Measurements from ENCODE around the gene PAAF1.
"Not testable (repeated sequence)": the region's sequence is repeated elsewhere in the genome, so short reads cannot be mapped to it uniquely, and the experiment has no call there.

The PAAF1 gene

GRCh38 chr11:73883856-73884255, 7.1 kb downstream of the PAAF1 start:
- DNase-seq (ENCODE audit: low read depth in 2 of 2) = no peak

DNA sequence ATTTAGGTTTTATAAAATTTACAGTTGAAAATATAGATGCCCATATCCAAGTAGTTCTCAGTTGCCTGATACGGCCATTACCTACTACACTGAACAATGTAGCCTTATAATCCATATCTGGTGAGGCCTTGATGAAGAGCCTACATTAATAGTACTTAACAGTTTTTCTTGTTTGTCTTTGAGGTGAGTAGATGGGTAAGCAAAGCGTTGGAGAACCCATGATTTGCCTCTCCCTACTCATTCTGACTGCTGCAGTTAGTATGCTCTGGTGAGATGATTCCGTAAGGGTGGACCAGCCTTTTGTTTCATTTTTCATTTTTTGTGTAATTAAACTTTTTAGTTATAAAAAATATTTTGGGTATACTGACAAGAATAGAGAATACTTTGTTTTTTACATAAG, 11.4 kb downstream of the PAAF1 start:
- DNase-seq (ENCODE audit: low read depth in 2 of 2) = no peak

DNA sequence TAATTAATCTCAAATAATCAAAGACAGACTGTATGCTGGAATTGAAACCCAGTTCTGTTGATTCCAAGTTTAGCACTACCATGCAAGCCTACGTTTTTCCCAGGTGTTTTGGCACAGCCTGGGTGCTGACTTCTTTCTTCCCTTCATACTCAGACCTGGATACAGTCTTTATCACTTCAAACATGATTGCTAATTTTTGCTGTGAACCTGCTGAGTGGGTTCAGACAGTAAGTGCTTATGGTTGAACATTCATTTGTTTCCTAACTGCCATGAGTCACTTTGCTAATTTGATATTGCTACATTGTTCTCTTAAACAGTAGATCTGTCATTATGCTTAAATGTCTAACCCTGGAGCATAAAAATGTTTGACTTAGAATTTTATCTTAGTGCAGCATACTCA, 12.2 kb downstream of the PAAF1 start:
- no peak for DNase-seq (ENCODE audit: low read depth in 2 of 2)

DNA sequence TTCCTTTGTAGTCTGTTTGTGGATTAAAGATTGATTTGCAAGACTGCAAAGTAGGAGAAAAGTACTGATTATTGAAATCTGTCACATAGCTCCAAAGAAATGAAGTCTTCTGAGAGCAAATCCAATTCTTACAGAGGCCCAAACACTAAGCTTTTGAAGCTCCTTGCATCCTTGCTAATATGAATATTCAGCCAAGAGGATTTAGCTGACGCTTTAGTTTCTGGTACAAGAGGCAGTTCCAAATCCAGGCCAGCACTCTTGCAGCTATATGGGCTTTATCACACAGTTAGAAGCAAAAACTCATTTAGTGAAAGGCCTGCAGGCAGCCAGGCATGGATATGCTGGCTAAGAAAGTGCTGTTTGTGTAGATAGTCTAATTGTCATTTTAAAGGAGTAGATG, 12.7 kb downstream of the PAAF1 start:
- no peak for DNase-seq (ENCODE audit: low read depth in 2 of 2)

- DNase-seq (ENCODE audit: low read depth in 2 of 2) = no peak
Measured at GRCh38 chr11:73893041-73893440, 16.2 kb downstream of the PAAF1 start.

- no peak for DNase-seq (ENCODE audit: low read depth in 2 of 2)
Measured at GRCh38 chr11:73894725-73895335, 18.0 kb downstream of the PAAF1 start.

- no peak for DNase-seq (ENCODE audit: low read depth in 2 of 2)
Measured at GRCh38 chr11:73902303-73902702, 25.5 kb downstream of the PAAF1 start.

DNA sequence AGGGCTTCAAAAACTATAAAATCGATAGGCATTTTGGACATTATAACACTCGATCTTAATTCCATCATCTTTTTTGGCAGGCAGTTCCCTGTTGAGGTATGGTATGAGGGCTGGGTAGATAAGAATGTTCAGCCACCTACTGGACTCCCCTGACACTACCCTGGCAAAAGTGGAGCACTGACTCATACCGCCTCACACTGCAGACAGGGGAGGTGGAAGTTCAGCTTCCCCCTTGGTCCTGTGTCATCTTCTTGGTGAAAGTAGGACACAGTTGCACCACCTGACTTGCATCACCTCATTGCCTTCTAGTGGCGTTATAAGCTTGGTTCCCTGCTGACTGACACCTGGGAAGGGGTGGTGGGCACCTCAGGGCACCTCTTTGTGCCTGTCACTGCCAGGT, 30.4 kb downstream of the PAAF1 start:
- no peak for DNase-seq (ENCODE audit: low read depth in 2 of 2)

- no peak for DNase-seq (ENCODE audit: low read depth in 2 of 2)
Measured at GRCh38 chr11:73912026-73912425, 35.2 kb downstream of the PAAF1 start.

DNA sequence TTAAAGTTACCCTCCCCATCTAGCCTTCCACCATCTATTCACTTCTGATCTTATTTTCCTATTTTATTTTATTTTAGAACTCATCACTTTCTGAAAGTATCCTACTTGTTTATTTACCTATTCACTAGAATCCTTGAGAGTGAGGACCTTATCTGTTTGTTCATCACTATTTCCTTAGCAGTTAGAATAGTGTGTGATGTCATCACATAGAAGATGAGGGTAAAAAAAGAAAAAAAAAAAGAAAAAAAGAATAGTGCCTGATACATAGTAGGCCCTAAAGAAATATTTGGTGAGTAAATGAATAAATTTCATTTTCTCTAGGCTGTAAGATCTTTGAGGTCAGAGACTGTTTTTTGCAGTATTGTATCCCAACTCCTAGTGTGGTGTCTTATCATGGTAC, 36.7 kb downstream of the PAAF1 start:
- DNase-seq (ENCODE audit: low read depth in 2 of 2) = no peak

DNA sequence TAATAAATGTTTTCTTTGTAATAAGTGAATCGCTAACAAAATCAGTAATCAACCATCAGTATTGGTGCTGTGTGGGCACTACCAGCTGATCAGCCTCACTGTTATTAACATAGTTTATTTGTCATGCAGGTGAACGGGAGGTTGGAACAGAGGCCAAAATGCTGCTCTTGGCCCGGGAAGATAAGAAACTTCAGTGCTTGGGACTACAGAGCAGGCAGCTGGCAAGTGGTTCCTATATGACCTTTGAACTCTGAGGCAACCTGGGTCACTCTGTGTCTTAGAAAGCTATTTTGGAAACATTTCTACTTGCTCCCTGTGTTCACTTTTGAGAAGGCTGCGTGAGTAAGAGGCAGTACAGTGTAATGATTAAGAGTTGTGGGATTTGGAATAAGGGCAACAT, 37.5 kb downstream of the PAAF1 start:
- no peak for DNase-seq (ENCODE audit: low read depth in 2 of 2)

DNA sequence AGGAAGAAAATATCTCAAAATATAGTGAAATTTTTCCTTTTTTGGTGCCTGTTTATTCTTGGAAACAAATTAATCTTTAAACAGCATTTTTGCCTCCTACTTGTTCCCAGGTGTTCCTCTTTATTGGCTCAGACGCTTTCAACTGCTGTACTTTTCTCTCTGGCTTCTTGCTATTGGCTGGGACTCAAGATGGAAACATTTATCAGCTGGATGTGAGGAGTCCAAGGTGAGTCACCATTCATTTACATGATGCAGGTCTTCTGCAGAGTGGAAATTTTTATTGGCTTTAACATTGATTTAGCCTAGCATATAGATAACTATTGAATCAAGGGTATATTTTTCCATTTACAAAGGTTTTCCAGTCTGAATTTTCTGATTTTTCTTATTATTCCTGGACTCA, 39.6 kb downstream of the PAAF1 start:
- no peak for DNase-seq (ENCODE audit: low read depth in 2 of 2)

GRCh38 chr11:73921180-73921579, 44.4 kb downstream of the PAAF1 start:
- no peak for DNase-seq (ENCODE audit: low read depth in 2 of 2)

GRCh38 chr11:73929388-73929787, 52.6 kb downstream of the PAAF1 start:
- no peak for DNase-seq (ENCODE audit: low read depth in 2 of 2)

GRCh38 chr11:73931039-73931645, 54.3 kb downstream of the PAAF1 start:
- no peak for DNase-seq (ENCODE audit: low read depth in 2 of 2)

DNA sequence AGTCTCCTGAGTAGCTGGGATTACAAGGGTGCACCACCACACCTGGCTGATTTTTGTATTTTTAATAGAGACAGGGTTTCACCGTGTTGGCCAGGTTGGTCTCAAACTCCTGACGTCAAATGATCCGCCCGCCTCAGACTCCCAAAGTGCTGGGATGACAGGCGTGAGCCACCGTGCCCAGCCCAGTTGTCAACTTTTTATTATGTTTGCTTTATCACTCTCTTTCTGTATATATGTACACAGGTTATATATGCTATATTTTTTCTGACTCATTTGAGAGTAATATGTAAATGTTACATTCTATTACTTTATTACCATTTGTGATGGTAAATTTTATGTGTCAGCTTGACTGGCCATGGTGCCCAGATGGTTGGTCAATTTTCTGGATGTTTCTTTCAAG, 55.2 kb downstream of the PAAF1 start:
- no peak for DNase-seq (ENCODE audit: low read depth in 2 of 2)

DNA sequence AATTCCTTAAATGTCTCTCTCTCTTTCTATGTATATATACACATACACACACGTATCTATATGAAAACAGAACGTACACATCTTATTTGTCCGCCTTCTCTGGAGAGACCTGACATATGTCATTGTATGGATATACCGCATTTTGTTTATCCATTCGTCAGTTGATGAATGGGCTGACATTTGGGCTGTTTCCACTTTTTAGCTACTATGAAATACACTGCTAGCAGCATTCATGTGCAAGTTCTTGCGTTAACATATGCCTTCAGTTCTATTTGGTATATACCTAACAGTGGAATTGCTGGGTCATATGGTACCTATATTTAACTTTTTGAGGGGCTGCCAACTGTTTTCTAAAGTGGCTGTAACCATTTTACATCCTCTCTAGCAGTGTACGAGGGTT, 56.0 kb downstream of the PAAF1 start:
- no peak for DNase-seq (ENCODE audit: low read depth in 2 of 2)

DNA sequence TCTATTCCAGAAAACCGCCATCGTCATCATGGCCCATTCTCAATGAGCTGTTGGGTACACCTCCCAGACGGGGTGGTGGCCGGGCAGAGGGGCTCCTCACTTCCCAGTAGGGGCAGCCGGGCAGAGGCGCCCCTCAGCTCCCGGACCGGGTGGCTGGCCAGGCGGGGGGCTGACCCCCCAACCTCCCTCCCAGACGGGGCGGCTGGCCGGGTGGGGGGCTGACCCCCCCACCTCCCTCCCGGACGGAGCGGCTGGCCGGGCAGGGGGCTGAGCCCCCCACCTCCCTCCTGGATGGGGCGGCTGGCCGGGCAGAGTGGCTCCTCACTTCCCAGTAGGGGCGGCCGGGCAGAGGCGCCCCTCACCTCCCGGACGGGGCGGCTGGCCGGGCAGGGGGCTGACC, 59.2 kb downstream of the PAAF1 start:
- not testable (repeated sequence) for DNase-seq (ENCODE audit: low read depth in 2 of 2)

DNA sequence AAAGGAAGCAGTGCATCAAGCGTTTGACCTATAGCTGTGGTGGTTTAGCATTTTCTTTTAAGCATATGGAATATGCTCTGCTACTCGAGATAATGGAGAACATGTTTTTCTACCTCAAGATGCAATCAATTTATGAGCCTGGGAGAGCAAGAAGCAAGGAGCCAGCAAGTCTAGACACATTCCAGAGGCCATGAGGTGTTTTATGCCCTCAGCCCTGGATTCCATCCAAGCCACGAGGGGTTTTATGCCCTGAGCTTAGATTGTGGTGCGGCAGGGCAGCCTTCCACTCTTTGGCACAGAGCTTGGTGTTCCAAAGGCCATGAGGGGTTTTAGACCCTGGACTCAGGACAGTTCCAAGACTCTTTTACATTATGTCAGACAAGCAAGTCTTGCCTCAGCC, 62.3 kb downstream of the PAAF1 start:
- no peak for DNase-seq (ENCODE audit: low read depth in 2 of 2)

- no peak for DNase-seq (ENCODE audit: low read depth in 2 of 2)
Measured at GRCh38 chr11:73940801-73941570, 64.2 kb downstream of the PAAF1 start.

DNA sequence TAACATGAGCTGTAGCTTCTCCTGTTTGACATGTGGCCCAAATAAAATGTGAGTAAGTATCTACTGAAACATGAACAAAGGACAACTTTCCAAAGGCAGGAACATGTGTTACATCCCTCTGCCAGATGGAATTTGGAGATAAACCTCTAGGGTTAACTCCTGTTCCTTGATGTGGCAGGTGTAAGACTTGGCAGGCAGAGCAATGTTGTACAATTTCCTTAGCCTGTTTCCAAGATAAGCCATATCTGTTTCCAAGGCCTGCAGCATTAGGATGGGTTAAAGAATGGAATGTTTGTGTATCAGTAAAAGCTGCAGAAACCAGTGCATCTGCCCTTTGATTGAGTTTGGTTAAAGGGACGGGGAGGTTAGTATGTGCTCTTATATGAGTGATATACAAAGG, 65.2 kb downstream of the PAAF1 start:
- DNase-seq (ENCODE audit: low read depth in 2 of 2) = no peak

DNA sequence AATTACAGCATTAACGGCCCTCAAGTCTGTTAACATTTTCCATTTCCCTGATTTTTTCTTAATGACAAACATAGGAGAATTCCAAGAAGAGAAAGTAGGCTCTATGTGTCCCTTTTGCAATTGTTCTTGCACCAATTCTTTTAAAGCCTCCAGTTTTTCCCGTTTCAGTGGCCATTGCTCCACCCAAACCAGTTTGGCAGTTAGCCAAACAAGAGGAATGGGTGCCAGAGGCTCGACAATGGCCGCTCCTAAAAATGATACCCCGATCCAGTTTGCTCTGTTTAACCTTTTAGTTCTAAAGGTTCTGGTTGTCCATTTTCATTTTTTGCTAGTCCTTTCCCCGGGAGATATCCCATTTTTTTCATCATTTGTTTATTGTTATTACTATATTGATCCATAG, 67.3 kb downstream of the PAAF1 start:
- DNase-seq (ENCODE audit: low read depth in 2 of 2) = no peak

DNA sequence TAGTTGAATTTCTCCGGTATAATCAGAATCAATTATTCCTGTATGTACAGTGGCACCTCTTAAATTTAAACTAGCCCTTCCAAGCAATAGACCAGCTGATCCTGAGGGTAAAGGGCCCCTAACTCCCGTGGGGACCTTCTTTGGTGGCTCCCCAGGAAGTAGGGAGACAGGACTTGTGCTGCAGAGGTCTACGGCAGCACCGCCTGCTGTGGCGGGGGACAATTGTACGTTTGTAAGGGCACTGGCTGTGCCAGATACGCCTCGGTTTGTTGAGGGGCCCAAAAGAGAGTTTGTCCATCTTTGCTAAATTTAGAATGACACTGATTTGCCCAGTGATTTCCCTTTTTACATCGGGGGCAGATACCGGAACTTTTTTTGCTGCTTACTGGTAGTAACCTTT, 68.1 kb downstream of the PAAF1 start:
- DNase-seq (ENCODE audit: low read depth in 2 of 2) = no peak
